PFSK-1 (cell line): ENCODE data around the gene RNFT2.

ENCODE experiments used
- POLR2AphosphoS5 ChIP-seq: IDR thresholded peaks from 2 replicates; pipeline ENCODE4 v1.6.1; 2012; ENCODE audit warnings: low read depth, mild to moderate bottlenecking, control low read depth, low read length, moderate library complexity
- REST ChIP-seq, 2 experiments: IDR thresholded peaks; 2 replicates each; pipeline versions ENCODE4 v1.6.1 to v1.8.0; 2011 to 2012; ENCODE audit warnings: low read depth in 2 of 2, low read length in 2 of 2, control low read depth in 1 of 2, inconsistent platforms in 1 of 2, mild to moderate bottlenecking in 1 of 2, moderate library complexity in 1 of 2; ENCODE audit not compliant: insufficient read depth in 1 of 2
- SIN3A ChIP-seq: IDR thresholded peaks from 2 replicates; pipeline ENCODE4 v1.6.1; 2012; ENCODE audit warnings: mild to moderate bottlenecking, low read length, moderate library complexity, borderline replicate concordance; ENCODE audit not compliant: insufficient read depth
- TAF1 ChIP-seq: IDR thresholded peaks from 2 replicates; pipeline ENCODE4 v1.6.1; 2012; ENCODE audit warnings: low read length, control low read depth, borderline replicate concordance; ENCODE audit not compliant: insufficient read depth

DNA sequence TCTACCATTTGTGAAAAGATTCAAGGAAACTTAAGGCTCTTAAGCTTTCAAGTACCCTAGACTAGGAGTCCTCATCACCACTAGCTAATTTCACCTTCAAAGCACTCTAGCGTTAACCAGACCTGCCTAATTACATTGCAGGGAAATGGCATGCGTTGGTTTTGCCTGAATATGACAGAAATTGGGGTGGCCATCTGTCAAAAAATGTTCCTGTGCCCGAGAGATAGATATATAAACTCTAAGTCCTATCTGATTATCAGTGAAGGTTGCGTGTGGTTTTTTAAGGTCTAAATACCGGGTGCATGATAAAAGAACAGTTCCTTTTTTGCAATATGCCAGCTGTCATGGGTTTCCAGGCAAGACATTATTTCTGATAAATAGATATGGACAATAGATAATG lies 48.6 kb upstream of the RNFT2 start:
- TF ChIP-seq POLR2AphosphoS5 (no peak), REST (IDR thresholded peaks at IDR 0.05; ENCODE audit: insufficient read depth in 1 of 2, low read depth in 2 of 2, low read length in 2 of 2) (no peak), SIN3A (no peak), TAF1 (no peak)
